ENCODE measurements around the gene SLC5A4.

SLC5A4 gene

DNA sequence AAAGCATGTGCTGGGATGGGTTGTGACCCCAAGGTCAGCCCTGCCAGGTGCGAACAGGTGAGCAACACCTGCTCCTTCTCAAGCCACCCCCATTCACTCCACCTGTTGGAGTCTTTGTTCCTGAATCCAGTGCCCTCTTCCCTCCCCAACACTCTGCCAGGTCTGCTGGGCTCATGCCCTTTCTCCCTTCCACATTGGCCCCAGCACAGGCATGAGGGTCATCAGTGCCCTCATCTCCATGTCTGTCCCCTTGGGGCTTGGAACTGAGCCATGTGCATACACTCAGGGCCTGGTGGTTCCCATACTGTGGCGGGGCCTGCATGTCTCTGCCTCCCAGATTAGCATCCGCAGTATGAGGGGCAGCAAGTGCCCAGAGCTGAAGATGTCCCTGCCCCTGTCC lies 69.3 kb downstream of the SLC5A4 start:
- no peak overlapping the region for H3K27ac ChIP-seq
- TF ChIP-seq, protein P1, sequence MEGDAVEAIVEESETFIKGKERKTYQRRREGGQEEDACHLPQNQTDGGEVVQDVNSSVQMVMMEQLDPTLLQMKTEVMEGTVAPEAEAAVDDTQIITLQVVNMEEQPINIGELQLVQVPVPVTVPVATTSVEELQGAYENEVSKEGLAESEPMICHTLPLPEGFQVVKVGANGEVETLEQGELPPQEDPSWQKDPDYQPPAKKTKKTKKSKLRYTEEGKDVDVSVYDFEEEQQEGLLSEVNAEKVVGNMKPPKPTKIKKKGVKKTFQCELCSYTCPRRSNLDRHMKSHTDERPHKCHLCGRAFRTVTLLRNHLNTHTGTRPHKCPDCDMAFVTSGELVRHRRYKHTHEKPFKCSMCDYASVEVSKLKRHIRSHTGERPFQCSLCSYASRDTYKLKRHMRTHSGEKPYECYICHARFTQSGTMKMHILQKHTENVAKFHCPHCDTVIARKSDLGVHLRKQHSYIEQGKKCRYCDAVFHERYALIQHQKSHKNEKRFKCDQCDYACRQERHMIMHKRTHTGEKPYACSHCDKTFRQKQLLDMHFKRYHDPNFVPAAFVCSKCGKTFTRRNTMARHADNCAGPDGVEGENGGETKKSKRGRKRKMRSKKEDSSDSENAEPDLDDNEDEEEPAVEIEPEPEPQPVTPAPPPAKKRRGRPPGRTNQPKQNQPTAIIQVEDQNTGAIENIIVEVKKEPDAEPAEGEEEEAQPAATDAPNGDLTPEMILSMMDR (conservative IDR thresholded peaks at IDR 0.05) = no peak
- TF ChIP-seq ZFX (IDR thresholded peaks at IDR 0.05) = no peak

- TF ChIP-seq, protein P1 (conservative IDR thresholded peaks at IDR 0.05) = no peak
- TF ChIP-seq ZFX (IDR thresholded peaks at IDR 0.05) = no peak
Measured at GRCh38 chr22:32183625-32184024, 71.5 kb downstream of the SLC5A4 start.

GRCh38 chr22:32181043-32181442 lies 74.1 kb downstream of the SLC5A4 start:
- TF ChIP-seq, protein P1 (conservative IDR thresholded peaks at IDR 0.05) = no peak
- no peak for TF ChIP-seq ZFX (IDR thresholded peaks at IDR 0.05)
- H3K27ac ChIP-seq = no peak overlapping the region

More at GRCh38 chr22:32183625-32184024, 71.5 kb downstream of the SLC5A4 start:
- H3K27ac ChIP-seq = no peak overlapping the region

GRCh38 chr22:32177221-32177765 lies 77.9 kb downstream of the SLC5A4 start:
- no peak overlapping the region for H3K27ac ChIP-seq
- TF ChIP-seq ZFX (IDR thresholded peaks at IDR 0.05) = no peak
- TF ChIP-seq, protein P1 (conservative IDR thresholded peaks at IDR 0.05) = no peak

DNA sequence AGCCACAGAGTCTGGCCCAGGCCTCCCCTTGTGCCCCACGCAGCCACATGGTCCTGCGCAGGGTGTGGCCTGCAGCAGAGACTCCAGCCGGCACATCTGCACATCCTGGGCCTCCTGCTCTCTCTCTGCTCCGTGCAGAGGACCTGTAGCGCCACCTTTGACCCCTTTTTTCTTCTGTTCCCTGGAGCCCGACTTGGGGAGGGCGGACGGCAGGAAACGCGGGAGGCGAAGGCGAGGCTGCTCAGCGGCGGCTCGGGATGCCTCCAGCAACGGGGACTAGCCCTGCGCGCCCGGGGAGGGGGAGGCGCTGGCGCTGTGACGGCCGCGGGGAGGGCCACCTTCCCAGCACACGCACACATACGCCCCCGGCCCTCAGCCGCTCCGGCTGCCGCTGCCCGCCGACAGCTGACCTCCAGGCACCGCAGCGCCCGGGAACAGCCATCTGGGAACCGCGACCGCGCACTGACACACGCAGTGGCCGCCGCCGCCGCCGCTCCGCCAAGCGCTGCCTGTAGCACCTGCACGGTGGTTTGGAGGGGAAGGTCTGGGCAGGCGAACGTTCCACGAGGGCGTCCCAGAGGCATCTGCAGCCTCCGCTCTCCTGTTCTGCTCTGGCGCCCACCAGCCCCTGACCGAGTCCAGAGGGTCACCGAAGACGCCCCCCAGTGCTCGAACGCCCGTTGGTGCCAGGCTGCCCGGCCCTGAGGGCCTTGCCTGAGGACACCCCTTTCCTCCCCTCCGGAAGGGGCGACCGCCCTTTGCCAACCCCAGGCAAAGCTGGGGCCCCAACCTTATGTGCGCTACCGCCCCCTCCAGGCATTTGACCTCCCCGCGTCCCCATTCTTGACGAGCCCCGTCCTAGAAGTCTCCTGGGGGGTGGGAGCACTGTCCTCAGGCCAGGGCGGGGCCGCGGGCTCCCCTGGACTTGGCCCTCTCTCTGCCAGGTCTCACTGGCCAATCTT lies 79.2 kb downstream of the SLC5A4 start:
- no peak for TF ChIP-seq ZFX (IDR thresholded peaks at IDR 0.05)
- TF ChIP-seq, protein P1 (conservative IDR thresholded peaks at IDR 0.05) = no peak; the same call in 1 of the 2 replicates
- H3K27ac ChIP-seq = no peak overlapping the region

- TF ChIP-seq, protein P1 (conservative IDR thresholded peaks at IDR 0.05) = no peak
- no peak for TF ChIP-seq ZFX (IDR thresholded peaks at IDR 0.05)
- no peak overlapping the region for H3K27ac ChIP-seq
Measured at GRCh38 chr22:32175115-32175514, 80.0 kb downstream of the SLC5A4 start.
